Stomach (tissue), 4 donors: ENCODE data around the gene CREG1.
A peak's percentile ranks its signal among the peaks of the same experiment; 100 is the strongest.

ENCODE experiments used
- EP300 ChIP-seq: sonication (generic); formaldehyde crosslinking; IDR thresholded peaks from one replicate; pipeline ENCODE4 v1.6.1; 2017; ENCODE audit warnings: antibody characterized with exemption
- POLR2A ChIP-seq, 4 donors: fragments of 450-650 bp; IDR thresholded peaks; one replicate each; pipeline ENCODE4 v1.6.1; 2016; ENCODE audit warnings: antibody characterized with exemption in 4 of 4, control low read depth in 2 of 4, mild to moderate bottlenecking in 1 of 4, moderate library complexity in 1 of 4
- TF ChIP-seq, protein P1 (sequence below), 7 experiments: fragments of 450-650 bp in 4 of 7; fragments of 200-600 bp in 3 of 7; sonication (generic) in 3 of 7; IDR thresholded peaks; one replicate each; pipeline ENCODE4 v1.5.1; 2016 to 2019; ENCODE audit warnings: antibody characterized with exemption in 7 of 7, control low read depth in 2 of 7, mild to moderate bottlenecking in 1 of 7

DNA sequence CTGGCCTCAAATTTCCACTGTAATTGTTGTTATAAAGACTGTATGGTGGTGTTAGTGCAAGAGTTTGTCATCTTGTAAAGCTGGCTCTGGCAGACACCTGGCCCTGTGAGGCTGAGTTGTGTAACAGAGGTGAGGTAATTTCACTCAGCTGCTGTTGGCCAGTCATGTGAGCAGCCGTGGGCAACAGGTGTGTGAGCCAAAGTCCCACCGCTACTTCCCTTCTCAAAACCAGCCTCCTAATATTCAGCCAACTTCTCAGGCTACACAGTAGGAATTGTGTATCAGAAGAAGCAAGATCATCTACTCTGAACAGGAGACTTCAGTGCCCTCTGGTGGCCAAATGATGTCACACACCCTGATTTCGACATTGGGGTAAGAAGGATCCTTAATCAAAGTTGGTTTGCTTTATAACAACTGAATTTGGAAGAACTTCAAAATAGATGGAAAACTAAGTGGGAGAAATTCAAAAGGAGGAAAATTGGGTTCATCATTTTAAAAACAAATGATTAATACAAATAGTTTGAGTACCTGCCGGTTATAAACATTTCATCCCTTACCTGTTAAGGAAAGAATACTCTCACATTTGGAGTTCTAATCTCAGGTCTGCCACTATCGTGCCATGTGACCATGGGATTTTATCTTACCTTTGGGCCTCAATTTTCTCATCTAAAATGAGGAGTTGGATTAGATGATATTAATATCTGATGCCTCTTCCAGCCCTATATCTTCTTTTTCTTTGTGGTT lies 2.6 kb upstream of the CREG1 start:
- TF ChIP-seq, protein P1, sequence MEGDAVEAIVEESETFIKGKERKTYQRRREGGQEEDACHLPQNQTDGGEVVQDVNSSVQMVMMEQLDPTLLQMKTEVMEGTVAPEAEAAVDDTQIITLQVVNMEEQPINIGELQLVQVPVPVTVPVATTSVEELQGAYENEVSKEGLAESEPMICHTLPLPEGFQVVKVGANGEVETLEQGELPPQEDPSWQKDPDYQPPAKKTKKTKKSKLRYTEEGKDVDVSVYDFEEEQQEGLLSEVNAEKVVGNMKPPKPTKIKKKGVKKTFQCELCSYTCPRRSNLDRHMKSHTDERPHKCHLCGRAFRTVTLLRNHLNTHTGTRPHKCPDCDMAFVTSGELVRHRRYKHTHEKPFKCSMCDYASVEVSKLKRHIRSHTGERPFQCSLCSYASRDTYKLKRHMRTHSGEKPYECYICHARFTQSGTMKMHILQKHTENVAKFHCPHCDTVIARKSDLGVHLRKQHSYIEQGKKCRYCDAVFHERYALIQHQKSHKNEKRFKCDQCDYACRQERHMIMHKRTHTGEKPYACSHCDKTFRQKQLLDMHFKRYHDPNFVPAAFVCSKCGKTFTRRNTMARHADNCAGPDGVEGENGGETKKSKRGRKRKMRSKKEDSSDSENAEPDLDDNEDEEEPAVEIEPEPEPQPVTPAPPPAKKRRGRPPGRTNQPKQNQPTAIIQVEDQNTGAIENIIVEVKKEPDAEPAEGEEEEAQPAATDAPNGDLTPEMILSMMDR (IDR thresholded peaks at IDR 0.05), result peak in 5 of 7 experiments; percentile 55 to 89 (median 84)
- TF ChIP-seq POLR2A (IDR thresholded peaks at IDR 0.05) (no peak), EP300 (no peak)
